Measurements from ENCODE around the gene GBF1.

DNA sequence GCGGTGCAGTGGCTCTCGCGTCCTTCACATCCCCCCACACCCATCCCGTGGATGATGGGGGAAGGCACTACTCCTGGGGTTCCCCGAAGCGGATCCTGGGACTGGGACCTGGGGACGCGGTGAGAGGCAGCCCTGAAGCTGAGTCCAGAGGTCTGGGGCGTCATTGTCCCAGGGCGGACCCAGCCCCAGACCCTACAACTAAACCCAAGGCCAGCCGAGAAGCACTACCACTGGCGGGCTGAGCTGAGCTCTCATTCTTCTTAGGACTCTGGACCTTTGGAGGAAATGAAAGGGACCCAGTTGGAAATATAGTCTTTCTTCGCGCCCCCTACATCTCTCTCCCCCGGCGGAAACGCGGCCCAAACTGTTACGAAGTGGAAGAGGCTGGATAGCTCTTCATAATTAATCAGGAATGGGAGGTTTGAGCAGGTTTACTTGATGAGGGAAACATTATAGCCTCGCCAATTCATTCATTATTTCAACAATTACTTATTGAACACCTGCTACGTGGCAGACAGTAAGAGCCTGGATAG lies 174.9 kb downstream of the GBF1 start:
- no peak for TF ChIP-seq POLR2AphosphoS5 (IDR thresholded peaks at IDR 0.05; ENCODE audit: low read depth)
- TF ChIP-seq, protein P1, sequence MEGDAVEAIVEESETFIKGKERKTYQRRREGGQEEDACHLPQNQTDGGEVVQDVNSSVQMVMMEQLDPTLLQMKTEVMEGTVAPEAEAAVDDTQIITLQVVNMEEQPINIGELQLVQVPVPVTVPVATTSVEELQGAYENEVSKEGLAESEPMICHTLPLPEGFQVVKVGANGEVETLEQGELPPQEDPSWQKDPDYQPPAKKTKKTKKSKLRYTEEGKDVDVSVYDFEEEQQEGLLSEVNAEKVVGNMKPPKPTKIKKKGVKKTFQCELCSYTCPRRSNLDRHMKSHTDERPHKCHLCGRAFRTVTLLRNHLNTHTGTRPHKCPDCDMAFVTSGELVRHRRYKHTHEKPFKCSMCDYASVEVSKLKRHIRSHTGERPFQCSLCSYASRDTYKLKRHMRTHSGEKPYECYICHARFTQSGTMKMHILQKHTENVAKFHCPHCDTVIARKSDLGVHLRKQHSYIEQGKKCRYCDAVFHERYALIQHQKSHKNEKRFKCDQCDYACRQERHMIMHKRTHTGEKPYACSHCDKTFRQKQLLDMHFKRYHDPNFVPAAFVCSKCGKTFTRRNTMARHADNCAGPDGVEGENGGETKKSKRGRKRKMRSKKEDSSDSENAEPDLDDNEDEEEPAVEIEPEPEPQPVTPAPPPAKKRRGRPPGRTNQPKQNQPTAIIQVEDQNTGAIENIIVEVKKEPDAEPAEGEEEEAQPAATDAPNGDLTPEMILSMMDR (IDR thresholded peaks at IDR 0.05; ENCODE audit: insufficient read depth, low read length), result no peak
